Ectodermal cell (in vitro differentiated cells): ENCODE measurements around the gene HTR3A.

Experiments
- H3K27ac ChIP-seq: 2 replicates; pipeline ENCODE4 v1.7.0; 2013; ENCODE audit warnings: mild to moderate bottlenecking, low read depth, low read length; ENCODE audit not compliant: insufficient read depth, poor library complexity, severe bottlenecking
- H3K27me3 ChIP-seq: 2 replicates; pipeline ENCODE4 v1.7.0; 2013; ENCODE audit warnings: mild to moderate bottlenecking, low read length; ENCODE audit not compliant: insufficient read depth, control insufficient read depth, poor library complexity, severe bottlenecking
- H3K36me3 ChIP-seq: one replicate; pipeline ENCODE4 v1.7.0; 2013; ENCODE audit warnings: low read length; ENCODE audit not compliant: control insufficient read depth, insufficient read depth
- H3K4me1 ChIP-seq: one replicate; pipeline ENCODE4 v1.7.0; 2013; ENCODE audit warnings: low read length; ENCODE audit not compliant: control insufficient read depth, insufficient read depth
- H3K4me3 ChIP-seq: 2 replicates; pipeline ENCODE4 v1.7.0; 2013; ENCODE audit warnings: low read depth, low read length, control low read depth; ENCODE audit not compliant: insufficient read depth
- H3K9me3 ChIP-seq: 2 replicates; pipeline ENCODE4 v1.7.0; 2013; ENCODE audit warnings: mild to moderate bottlenecking, low read length, moderate library complexity; ENCODE audit not compliant: control insufficient read depth
- WGBS, 2 experiments: methylation state at CpG; one replicate each; pipeline ENCODE4 v1.1.7; 2013; ENCODE audit warnings: missing lambda C conversion rate in 2 of 2; 5-methylcytosine and 5-hydroxymethylcytosine counted together

Gene HTR3A

GRCh38 chr11:113991718-113992458 is 17.0 kb downstream of the HTR3A start:
- Histone ChIP-seq H3K9me3 (no peaks in the 10 kb centered on the region), H3K27me3 (no peaks in the 10 kb centered on the region), H3K36me3 (no peaks in the 10 kb centered on the region), H3K4me3 (no peak overlapping the region), H3K27ac (no peak overlapping the region), H3K4me1 (peaks cover 7% of the 10 kb centered on the region)
- 90 to 93% methylated on average over 7 of the region's 7 CpGs for WGBS, 2 experiments

- 21 to 38% methylated on average over 4 to 7 of the region's 7 CpGs for WGBS, 2 experiments
- no peaks in the 10 kb centered on the region for H3K27me3 ChIP-seq
- H3K4me1 ChIP-seq = peaks cover 7% of the 10 kb centered on the region
- H3K36me3 ChIP-seq = no peaks in the 10 kb centered on the region
- no peaks in the 10 kb centered on the region for H3K9me3 ChIP-seq
- H3K4me3 ChIP-seq = no peak overlapping the region
- H3K27ac ChIP-seq = no peak overlapping the region
These were observed 17.7 kb downstream of the HTR3A start for GRCh38 chr11:113992459-113993110.

- WGBS, 2 experiments = 8 to 11% methylated on average over 6 of the region's 6 CpGs
These were observed 19.4 kb downstream of the HTR3A start for GRCh38 chr11:113994077-113994954.

GRCh38 chr11:113997473-113997872 is 22.6 kb downstream of the HTR3A start:
- 89 to 100% methylated on average over 1 to 3 of the region's 3 CpGs for WGBS, 2 experiments
- H3K4me3 ChIP-seq = no peak overlapping the region
- no peaks in the 10 kb centered on the region for H3K36me3 ChIP-seq
- no peaks in the 10 kb centered on the region for H3K9me3 ChIP-seq
- H3K27ac ChIP-seq = no peak overlapping the region
- H3K4me1 ChIP-seq = peaks cover 8% of the 10 kb centered on the region
- H3K27me3 ChIP-seq = no peaks in the 10 kb centered on the region

More at GRCh38 chr11:113994077-113994954, 19.4 kb downstream of the HTR3A start:
- H3K4me3 ChIP-seq = no peak overlapping the region
- H3K27me3 ChIP-seq = no peaks in the 10 kb centered on the region
- H3K9me3 ChIP-seq = no peaks in the 10 kb centered on the region
- no peak overlapping the region for H3K27ac ChIP-seq
- H3K36me3 ChIP-seq = no peaks in the 10 kb centered on the region
- H3K4me1 ChIP-seq = peaks cover 13% of the 10 kb centered on the region

- Histone ChIP-seq H3K4me3 (no peak overlapping the region), H3K27ac (no peak overlapping the region), H3K9me3 (no peaks in the 10 kb centered on the region), H3K27me3 (no peaks in the 10 kb centered on the region), H3K36me3 (no peaks in the 10 kb centered on the region), H3K4me1 (peaks cover 6% of the 10 kb centered on the region)
- WGBS, 2 experiments = 63% methylated on average over 4 of the region's 4 CpGs
These were observed 23.7 kb downstream of the HTR3A start for GRCh38 chr11:113998574-113998973.

- 88 to 92% methylated on average over 4 of the region's 4 CpGs for WGBS, 2 experiments
- H3K27ac ChIP-seq = no peak overlapping the region
- H3K9me3 ChIP-seq = no peaks in the 10 kb centered on the region
- no peaks in the 10 kb centered on the region for H3K36me3 ChIP-seq
- no peak overlapping the region for H3K4me3 ChIP-seq
- H3K4me1 ChIP-seq = peaks cover 6% of the 10 kb centered on the region
- H3K27me3 ChIP-seq = no peaks in the 10 kb centered on the region
These were observed 25.6 kb downstream of the HTR3A start for GRCh38 chr11:114000526-114000925.

- Histone ChIP-seq H3K4me3 (no peak overlapping the region), H3K36me3 (no peaks in the 10 kb centered on the region), H3K9me3 (no peaks in the 10 kb centered on the region), H3K27ac (no peak overlapping the region), H3K27me3 (no peaks in the 10 kb centered on the region), H3K4me1 (peaks cover 6% of the 10 kb centered on the region)
- 79 to 80% methylated on average over 3 of the region's 3 CpGs for WGBS, 2 experiments
These were observed 26.5 kb downstream of the HTR3A start for GRCh38 chr11:114001416-114001815.

GRCh38 chr11:114008331-114008730 is 33.4 kb downstream of the HTR3A start:
- 81 to 83% methylated on average over 4 of the region's 4 CpGs for WGBS, 2 experiments
- no peak overlapping the region for H3K27ac ChIP-seq

GRCh38 chr11:114010931-114011330 is 36.0 kb downstream of the HTR3A start:
- Histone ChIP-seq H3K27ac (no peak overlapping the region), H3K4me3 (no peak overlapping the region), H3K9me3 (no peaks in the 10 kb centered on the region), H3K4me1 (no peaks in the 10 kb centered on the region), H3K36me3 (no peaks in the 10 kb centered on the region), H3K27me3 (no peaks in the 10 kb centered on the region)
- WGBS, 2 experiments = 79 to 91% methylated on average over 4 of the region's 4 CpGs

More at GRCh38 chr11:114008331-114008730, 33.4 kb downstream of the HTR3A start:
- Histone ChIP-seq H3K4me3 (no peak overlapping the region), H3K9me3 (no peaks in the 10 kb centered on the region), H3K27me3 (no peaks in the 10 kb centered on the region), H3K36me3 (no peaks in the 10 kb centered on the region), H3K4me1 (no peaks in the 10 kb centered on the region)

- 84 to 85% methylated on average over 2 of the region's 2 CpGs for WGBS, 2 experiments
- no peaks in the 10 kb centered on the region for H3K4me1 ChIP-seq
- H3K4me3 ChIP-seq = no peak overlapping the region
These were observed 36.5 kb downstream of the HTR3A start for GRCh38 chr11:114011443-114011842.

More at GRCh38 chr11:114011443-114011842, 36.5 kb downstream of the HTR3A start:
- Histone ChIP-seq H3K9me3 (no peaks in the 10 kb centered on the region), H3K27ac (no peak overlapping the region), H3K36me3 (no peaks in the 10 kb centered on the region), H3K27me3 (no peaks in the 10 kb centered on the region)
